Activated CD8-positive, alpha-beta memory T cell treated with anti-CD3 and anti-CD28 coated beads for 24 hours (primary cell): ENCODE data around the gene NEB.
"Not testable (repeated sequence)": the region's sequence is repeated elsewhere in the genome, so short reads cannot be mapped to it uniquely, and the experiment has no call there.

ENCODE experiments used
- DNase-seq: peaks from one replicate; pipeline ENCODE4 v3.0.0-alpha.2; 2020

The NEB gene

DNA sequence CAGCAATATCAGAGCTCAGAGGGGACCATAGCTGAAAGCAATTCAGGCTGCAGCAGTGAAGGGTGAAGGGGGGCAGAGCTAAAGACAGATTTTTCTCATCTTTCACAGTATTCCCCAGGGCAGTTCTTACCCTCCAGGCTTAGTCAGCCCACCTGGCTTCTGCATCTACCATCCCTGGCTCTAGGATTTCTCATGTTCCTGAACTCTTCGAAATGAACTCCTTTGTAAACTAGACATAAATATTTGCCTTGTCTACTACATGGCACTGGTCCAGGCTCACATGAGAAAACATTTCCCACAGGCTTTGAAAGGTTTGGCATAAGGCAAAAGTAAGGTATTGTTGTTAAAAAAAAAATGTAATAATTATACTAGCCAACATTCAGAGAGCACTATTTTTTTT is 23.6 kb upstream of the NEB start:
- DNase-seq: no peak

DNA sequence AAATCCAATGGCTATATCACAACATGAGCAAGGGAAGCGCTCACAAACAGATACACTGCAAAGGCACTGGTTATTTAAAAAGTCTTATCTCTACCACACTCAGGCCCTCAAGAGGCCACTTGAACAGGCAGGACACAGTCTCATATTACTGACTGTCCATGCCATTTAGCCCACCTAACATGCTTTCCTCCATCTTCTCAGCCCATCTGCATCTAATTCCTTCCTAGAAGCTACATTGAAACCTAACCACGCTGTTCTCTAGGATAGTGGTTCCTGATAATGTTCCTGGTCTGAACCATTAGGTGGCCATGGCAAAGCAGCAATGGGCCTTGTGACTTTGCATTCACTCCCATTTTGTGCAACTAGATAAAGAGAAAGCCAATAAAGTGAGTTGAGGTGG is 22.5 kb upstream of the NEB start:
- no peak for DNase-seq

DNA sequence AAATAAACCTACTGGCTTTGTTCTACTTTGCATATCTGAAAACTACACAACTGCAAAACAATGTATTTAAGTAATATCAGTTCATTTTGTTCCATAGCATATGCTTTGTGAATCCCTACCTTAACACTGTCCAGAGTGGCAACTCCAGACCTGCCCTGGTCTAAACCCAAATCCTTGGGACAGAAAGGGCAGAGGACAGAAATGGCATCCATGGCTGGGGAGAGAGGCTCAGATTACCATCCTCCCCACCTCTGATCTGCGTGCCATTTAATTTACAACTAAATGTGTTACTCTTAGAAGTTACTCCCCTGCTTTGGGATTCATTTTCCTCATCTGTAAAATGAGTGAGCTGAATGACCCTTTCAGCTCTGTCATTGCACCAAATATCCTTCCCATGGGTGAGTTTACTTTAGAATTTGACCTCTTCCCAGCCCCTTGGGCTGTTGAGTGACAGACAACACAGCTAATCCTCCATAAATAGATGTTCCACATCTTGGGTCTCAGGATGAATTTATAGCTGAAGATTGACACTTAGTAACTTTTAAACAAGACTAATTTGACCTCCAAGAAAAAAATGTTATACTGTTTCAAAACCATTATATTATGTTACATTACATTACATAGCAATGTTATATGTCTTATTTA is 20.1 kb upstream of the NEB start:
- DNase-seq: no peak

DNA sequence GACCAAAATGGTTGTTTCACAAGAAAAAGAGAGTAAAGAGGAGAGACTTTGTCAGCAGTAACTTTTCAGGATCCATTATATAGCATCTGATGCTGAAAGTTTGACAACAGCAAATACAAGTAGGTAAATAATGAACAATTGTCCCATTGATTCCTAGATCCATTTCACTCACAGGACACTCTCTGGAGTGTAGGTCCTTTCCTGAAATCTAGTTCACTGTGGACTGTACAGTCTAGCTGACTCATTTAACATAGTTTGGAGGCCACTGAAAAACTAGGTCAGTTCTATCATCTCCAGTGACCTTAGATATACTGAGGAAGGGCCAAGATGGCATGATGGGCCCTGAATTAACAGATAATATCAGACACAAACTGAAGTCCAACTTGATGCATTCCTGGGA is 19.3 kb upstream of the NEB start:
- DNase-seq: no peak

DNA sequence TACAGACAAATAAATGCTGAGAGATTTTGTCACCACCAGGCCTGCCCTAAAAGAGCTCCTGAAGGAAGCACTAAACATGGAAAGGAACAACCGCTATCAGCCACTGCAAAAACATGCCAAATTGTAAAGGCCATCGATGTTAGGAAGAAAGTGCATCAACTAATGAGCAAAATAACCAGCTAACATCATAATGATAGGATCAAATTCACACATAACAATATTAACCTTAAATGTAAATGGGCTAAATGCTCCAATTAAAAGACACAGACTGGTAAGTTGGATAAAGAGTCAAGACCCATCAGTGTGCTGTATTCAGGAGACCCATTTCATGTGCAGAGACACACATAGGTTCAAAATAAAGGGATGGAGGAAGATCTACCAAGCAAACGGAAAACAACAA is 11.0 kb upstream of the NEB start:
- not testable (repeated sequence) for DNase-seq

DNA sequence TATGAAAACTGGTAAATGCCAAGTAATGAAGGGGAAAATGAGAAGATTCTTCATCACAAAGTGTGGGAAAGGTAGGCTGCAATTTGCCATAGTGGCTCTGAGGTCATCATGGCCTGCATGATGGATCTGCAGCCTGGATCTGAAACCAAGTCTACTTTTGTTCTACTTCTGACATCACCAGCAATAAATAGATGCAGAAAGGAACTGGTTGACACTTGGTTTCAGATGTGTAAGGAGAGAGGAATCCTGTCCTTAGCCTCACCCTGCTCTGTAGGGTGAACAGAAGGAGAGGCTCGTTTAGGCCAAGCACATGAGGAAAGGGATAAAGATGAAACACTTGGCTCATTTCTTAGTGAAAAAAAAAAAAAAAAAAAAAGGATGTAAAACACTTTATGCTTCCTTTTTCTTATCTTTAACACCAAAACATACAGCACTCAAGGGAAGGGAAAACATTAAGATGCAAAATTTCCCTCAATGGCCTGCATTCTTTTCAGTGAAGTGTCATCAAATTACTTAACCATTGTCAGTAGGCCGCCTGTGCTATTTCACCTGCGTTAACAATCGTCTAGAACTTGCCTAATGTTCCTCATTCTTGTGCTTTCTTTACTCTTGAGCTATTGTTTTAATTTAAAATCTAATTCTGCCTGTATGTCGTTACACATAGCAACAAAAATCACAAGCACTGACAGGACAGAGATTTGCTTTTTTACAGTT is 3.9 kb downstream of the NEB start:
- no peak for DNase-seq

DNA sequence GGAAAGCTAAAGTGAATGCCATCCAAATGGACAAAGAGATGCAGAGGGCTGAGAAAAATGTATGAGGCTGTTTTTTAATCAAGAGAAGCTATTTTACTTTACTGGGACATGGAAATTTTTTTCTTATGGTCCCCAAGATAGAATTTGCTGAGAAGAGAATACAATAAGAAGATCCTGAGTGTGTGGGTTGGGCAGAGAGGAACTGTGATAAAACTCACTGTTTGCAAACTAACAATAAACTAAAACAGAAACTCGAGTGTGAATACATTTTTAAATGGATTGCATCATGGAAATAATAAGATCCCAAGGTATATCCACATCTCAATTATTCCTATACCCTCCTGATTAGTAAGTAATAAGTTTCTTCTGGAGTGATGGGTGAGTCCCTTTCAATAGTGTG is 4.4 kb downstream of the NEB start:
- DNase-seq: no peak

DNA sequence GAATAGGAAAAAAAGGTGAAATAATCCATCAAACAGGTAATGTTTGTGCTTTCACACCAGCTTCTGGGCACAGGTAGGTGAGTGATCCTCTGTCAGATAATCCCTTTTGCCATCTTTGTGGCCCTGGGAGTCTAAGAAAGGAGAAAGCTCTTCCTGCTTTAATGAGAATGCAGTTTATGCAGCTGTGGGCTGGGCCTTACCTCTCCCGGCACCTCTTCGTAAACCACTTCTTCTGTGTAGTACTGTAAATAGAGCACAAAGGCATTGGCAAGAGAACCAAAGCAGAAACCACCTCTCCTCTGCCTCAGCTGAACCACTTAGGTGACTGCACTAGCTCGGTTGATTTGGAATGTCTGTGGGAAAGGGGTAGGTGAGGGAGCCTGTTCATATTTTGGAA is 4.9 kb downstream of the NEB start:
- DNase-seq: no peak

DNA sequence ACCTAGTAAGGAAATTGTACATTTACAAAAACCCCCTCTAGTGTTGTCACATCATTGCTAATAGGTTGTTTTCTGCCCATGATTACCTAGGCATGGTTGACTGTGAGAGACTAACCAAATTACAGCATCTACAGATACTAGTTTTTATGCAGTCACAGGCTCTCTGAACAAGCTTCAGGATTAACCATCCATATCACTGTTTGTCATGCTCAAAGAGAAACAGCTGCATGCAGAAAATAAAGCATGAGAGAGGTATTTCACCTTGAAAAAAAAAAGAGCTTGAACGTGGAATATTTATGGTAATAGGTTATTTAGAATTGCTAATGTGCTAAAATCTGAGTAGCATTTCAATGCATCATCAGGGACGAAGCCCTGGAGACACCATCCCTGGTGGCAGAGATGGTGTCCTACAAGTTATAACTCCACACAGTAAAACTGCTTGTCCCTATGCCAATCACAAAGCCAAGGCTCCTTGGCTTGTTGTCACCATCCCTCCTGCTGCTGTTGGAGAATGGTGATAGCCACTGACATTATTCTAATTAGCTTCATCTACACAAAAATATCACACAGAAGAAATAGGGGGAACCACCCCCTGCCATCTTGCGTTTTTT is 5.4 kb downstream of the NEB start:
- no peak for DNase-seq

DNA sequence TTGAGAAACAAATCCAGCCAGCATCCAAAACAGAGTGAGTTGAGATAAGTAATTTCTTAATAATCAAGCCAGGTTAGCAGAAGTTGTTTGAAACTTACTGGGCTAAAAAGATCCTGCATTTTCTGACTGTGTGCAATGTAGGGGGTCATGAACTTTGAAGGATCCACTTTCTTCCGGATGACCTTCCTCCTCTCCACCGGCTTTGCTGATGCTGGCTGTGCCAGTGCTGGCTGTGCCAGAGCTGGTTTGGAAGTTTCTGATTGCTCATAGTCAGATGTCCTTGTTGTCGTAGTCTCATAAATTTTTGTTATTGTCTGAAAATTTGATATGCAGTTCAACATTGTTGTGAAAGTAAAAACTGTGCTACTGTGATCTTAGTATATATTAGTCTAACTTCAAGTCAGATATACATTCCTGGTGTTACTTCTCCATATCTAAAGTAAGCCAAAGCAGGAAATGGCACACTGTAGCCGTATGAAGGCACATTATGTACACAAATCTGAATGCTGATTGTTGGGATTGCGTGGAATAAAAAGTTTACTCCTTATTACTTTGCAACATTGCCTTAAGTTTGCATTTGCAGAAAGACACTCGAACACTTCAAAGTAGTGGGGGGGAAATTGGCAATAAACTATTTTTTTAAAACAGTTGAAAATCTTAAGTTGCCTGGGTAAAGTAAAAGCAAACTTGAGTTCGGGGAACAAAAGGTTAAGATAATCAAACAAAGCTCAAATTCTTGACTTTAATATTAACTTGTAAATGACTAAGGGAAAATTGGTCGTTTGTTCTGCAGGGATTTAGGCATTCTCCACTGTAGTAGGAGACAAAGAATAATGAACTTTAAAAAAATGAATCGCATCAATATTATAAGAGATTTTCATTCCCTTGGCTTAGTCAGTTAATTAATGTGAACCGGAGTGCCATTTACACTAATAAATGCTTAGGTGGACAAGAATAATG is 6.4 kb downstream of the NEB start:
- DNase-seq: no peak

DNA sequence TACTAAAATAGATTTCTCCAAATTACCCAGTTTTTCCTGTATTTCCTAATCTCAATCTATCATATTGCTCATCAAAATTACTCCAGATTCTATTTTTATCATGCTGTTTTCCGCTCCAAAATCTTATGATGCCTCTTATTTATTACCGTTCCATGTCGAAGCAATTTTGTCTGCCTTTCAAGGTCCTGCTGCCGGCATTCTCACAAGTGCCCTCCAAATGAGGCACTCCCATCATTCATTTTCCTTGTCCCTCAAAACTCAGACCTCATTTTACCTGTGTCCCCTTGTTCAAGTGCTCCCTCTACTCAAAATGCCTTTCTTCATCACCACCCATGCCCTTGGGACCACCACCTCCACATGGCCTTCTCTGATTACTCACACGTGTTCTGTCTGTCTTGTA is 13.1 kb downstream of the NEB start:
- no peak for DNase-seq

DNA sequence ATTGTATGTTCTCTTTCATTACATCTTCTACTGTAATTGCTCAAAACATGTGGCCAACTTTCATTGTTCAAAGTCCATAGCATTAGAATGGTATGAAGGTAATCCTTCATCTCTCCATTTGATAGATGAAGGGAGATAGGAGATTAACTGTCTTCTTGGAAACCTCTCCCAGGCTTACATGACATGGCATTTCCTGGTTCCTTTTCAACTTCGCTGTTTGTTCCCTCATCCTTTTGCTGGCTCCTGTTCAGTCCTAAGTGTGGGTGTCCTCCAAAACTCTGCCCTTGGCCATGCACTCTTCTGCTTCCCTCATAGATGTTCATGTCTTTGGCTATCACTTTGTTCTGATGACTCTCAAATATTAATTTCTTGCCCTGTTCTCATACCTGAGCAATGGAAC is 13.8 kb downstream of the NEB start:
- DNase-seq: no peak

DNA sequence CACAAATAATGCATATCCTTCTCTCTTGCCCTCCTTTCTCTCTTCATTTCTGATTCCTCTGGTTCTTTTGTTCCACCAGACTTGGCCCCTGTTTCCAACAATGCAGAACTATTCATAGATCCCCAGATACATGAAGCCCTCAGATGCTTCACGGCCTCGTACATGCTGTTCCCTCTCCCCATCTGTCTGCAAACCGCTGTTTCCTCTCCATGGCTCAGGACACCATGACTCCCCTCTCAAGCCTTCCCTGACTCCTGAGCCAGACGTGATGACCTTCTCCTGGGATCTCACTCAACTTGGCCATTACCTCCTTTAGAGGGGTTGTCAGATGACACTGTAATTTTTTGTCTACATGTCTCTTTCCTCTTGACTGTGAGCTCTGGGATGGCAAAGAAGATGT is 15.5 kb downstream of the NEB start:
- no peak for DNase-seq

DNA sequence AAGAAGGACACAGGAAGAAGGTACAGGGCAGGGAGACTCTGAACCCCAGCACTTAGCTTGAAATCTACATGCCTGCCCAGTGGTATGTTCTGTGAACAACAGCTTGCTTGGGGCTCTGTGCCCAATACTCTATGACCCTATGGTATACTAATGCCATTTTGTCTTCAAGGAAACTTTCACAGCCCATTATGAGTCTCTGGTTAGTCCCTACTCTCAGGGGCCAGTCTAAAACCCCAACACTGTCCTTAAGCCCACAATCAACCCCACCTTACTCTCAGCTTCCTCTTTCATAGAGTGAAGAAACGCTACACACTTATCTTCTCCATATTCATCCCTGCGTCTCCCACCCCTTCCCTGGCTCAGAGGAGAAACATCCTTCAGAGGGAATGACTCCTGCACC is 16.0 kb downstream of the NEB start:
- no peak for DNase-seq

DNA sequence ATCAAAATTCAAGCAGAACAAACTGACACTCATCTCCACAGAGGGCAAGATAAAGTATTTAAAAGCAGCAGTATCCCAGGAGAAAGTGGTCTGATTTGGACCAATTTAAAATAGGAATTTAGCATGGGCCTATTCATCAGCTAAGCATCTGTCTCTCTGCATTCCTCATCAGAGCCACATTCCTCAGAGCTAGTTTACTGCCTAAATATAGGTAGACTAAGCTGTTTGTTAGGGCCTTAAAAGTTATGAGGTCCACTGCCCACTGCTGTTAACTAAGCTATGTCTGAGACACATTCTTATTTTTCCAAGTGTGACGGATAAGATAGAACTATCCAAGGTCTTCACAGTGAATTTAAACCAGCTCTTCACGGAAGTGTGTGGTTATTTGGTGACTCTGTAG is 17.6 kb downstream of the NEB start:
- no peak for DNase-seq

DNA sequence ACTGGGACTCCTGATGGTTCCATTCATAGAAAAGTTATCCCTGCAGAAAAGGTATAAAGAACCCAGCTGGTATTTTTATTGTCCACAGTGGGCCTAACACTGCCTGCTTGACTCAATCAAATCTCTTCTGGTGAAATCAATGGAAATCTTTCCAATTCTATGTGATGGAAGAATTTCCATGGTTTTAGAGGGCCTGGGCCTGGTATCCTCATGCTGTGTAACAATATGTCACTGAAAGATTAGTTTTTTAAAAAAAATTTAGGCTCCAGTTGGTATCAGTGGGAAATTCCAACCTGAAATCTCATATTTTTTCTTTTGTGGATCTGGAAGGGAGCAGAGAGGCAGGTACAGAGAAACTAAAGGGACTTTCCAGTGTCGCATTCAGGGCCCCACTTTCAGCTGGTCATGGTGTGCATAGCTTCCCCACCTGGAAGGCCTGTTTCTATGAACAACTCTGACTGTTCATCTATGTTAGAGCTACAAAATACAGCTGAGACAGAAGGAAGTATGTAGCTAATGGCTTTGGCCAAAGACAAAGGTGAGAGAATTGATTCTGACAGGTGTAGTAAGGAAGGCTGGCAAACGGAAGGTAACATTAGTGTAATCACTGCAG is 20.9 kb downstream of the NEB start:
- DNase-seq: no peak

DNA sequence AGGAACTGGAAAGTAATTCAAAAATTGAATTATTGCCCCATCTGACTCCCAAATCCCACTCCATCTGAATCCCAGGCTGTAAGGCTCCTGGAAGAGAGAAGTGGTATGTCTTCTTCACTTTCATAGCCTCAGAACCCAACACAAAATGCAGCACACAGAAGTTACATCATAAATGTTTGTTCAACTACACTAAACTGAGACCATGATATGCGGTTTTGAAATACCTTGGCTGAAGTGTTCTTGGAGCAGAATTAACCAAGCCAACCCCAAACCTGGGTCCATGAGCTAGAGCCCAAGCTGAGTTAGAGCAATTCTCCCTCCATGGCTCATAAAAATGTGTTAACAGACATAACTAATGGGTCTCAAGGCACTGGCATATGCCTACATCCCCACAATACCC is 23.3 kb downstream of the NEB start:
- no peak for DNase-seq

DNA sequence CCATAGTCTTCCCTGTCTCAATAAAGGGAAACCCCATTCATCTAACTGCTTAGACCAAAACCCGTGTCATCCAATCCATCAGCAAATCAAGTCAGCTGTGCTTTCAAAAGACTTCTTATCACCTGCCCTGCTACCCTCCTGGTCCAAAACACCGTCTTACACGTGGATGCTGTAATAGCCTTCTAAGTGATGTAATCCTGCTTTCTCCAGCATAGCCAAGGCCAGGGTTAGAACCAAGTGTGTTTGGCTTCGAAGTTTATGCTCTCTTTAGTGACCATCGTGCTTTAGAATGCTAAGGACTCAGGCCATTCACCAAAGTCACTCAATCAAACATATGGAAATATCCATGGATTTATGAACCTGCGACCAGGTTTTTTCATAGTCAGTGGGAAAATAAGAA is 25.5 kb downstream of the NEB start:
- DNase-seq: no peak

DNA sequence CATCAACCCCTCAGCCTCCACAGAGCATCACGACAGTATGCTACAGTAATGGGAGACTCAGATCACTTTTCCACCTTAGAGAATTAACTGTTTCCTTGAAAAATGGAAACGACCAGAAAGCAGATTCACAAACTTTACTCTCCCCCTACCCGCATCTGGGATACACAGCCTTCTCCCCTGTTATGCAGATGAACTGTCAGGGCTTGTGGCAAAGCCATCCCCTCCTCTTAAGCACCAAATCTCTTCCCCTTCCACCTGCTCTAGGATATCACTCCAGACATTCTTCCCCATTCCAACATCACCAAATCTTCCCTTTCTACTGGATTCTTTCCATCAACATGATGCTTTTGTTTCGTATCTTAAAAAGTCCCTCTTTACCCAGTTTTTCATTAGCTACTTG is 26.4 kb downstream of the NEB start:
- no peak for DNase-seq

DNA sequence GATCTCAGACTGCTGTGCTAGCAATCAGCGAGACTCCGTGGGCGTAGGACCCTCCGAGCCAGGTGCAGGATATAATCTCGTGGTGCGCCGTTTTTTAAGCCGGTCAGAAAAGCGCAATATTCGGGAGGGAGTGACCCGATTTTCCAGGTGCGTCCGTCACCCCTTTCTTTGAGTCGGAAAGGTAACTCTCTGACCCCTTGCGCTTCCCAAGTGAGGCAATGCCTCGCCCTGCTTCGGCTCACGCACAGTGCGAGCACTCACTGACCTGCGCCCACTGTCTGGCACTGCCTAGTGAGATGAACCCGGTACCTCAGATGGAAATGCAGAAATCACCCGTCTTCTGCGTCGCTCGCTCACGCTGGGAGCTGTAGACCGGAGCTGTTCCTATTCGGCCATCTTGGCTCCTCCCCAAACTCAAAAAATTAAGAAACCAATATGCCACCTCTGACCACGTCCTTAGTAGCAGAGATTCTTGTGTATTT is 29.8 kb downstream of the NEB start:
- not testable (repeated sequence) for DNase-seq

DNA sequence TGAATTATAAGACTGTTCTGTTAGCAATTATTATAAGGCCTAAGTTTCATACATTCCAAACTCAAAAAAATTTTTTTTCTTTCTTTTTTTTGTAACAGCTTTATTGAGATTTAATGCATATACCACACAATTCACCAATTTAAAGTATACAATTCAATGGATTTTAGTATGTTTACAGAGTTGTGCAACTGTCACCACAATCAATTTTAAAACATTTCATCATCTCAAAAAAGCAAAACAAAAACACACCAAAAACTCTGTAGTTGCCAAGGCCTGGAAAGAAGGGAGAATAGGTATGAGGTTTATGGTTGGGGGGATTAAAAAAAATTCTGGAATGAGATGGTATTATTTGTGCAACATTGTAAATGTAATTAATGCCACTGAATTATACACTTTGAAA is 36.1 kb downstream of the NEB start:
- not testable (repeated sequence) for DNase-seq

DNA sequence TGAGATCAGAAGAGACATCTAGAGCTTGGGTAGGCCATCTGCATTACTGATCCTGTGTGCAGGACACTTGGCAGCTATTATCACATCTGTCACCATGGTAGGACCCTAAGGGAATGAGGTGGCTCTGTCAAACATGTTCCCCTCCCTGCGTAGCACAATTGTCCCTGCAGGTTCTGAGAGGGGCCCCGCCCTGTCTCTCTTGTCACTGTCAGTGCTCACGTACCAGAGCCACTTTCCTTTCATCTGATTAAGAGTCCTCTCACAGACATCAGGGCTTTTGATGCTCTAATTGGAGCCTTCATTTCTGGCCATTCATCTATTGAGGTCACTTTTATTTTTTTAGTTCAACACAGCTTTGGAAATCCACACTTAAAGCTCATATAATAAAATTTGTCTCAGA is 38.5 kb downstream of the NEB start:
- DNase-seq: no peak

DNA sequence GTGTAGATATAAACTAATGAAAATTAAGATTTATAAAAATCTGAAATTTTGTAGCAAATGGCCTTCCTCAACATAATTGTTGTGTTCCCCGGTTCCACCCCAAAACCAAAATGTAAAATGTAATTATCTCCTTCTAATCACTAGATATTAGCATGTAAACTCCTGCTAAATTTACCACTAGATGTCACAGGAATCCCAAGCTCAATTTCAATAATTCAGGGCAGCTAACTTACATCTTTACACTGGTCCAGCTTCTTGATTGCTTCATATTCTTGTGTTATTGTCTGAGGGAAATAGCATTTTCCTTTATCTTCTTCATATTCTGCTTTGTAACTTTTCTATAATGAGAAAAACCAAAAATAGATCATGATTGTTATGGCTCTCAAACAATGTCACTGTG is 42.6 kb downstream of the NEB start:
- no peak for DNase-seq
